ENCODE data around the gene ULK4.

Gene ULK4

DNA sequence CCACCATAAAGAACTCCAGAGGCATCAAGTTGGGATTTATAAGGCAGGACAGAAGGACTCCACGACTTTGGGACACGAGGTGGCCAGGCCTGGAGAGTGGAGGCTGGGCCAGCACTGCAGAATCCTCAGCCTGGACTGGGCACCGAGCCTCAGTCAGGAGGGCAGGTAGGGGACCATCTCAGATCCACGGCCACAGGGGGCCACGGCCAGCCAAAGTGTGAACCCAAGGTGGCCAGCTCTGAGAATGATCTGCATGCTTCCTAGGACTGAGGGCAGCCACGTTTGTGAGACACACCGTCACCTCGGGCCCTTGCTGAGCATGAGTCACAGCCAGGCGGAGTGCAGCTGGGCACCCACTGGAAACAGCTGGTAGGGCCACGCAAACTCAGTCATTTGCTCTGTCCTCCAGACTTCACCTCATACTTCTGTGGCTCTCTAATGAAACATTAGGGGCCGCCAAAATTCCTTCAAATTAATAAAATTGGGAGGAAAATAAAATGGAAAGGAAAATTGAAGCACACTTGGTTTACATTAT, 696.8 kb downstream of the ULK4 start:
- H3K4me3 ChIP-seq (replicated peaks; ENCODE audit: low read depth, low read length): no peak overlapping the region
- peak; percentile 26 for DNase-seq (ENCODE audit: low read depth)
- TF ChIP-seq, protein P1, sequence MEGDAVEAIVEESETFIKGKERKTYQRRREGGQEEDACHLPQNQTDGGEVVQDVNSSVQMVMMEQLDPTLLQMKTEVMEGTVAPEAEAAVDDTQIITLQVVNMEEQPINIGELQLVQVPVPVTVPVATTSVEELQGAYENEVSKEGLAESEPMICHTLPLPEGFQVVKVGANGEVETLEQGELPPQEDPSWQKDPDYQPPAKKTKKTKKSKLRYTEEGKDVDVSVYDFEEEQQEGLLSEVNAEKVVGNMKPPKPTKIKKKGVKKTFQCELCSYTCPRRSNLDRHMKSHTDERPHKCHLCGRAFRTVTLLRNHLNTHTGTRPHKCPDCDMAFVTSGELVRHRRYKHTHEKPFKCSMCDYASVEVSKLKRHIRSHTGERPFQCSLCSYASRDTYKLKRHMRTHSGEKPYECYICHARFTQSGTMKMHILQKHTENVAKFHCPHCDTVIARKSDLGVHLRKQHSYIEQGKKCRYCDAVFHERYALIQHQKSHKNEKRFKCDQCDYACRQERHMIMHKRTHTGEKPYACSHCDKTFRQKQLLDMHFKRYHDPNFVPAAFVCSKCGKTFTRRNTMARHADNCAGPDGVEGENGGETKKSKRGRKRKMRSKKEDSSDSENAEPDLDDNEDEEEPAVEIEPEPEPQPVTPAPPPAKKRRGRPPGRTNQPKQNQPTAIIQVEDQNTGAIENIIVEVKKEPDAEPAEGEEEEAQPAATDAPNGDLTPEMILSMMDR (IDR thresholded peaks at IDR 0.05; ENCODE audit: low read length, missing control alignments): no peak

DNA sequence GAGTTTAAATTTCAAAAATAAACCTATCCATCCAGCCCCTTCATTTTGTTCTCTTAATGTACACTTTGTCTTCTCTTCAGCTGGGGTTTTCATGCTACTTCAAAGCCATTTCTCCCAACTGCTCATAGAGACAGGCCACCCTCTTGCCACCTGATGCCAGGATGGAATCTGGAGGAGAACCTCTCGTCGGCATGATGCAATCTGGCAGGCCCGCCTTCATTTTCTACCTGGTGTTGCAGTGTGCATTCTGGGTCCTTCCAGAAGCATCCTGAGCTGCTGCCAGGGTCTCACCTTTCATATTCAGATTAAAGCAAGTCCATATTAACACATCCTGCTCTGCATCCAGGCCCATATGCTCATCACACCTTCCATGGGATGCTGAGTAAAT, 701.8 kb downstream of the ULK4 start:
- H3K4me3 ChIP-seq (replicated peaks; ENCODE audit: low read depth, low read length): no peak overlapping the region
- no peak for DNase-seq (ENCODE audit: low read depth)
- TF ChIP-seq, protein P1 (IDR thresholded peaks at IDR 0.05; ENCODE audit: low read length, missing control alignments): no peak

DNA sequence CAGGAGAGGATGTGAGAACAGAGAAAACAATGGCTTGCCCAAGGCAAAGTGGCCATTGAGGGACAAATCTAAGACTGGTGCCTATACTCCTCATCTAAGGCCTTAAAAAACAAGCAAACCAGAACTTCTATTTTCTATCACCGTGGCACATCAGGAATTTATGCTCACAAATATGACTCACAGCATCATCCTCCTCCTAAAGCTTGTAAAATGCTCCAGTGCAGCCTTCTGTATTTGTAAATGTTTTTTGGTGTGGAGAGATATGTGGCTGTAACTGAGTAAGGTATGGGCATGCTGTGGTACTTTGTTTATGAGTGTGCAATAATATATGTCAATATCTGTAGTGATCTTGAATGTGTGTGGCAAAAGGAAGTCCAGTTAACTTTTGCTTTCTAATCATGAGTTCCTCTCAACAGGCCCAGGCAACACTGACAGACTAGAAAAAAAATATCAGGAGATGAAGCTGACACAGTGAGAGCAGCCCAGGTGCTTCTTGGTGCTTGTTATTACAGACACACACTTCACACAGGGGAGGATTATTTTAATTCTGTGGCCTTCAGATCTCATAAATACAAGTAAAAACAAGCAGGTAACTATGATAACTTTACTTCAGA, 702.3 kb downstream of the ULK4 start:
- H3K4me3 ChIP-seq (replicated peaks; ENCODE audit: low read depth, low read length): no peak overlapping the region
- TF ChIP-seq, protein P1 (IDR thresholded peaks at IDR 0.05; ENCODE audit: low read length, missing control alignments): no peak
- DNase-seq (ENCODE audit: low read depth): no peak

DNA sequence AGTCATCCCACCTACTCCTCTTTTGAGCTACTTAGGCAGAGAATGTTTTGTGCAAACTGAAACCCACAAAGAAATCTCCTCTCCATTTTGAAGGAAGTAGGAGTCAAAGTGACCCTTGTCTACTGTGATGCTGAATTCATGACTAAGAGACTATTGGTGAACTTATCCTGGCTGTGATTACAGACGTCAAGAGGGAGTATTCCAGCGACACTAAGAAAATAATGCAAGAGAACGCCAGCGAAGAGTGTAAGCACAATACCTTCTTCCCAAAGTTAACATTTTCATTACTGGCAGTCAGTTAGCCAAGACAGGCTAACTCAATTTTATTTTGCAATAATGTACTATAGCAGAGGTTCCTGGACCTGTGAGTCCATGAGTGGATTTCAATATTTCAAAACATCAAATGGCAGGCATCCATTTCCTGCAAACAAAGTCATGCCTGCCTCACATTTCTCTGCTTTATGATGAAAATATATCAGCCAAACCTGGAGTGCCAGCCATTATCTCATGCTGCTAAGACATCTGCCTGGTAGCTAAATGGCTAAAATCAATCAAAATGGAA, 703.6 kb downstream of the ULK4 start:
- peak; percentile 69 for DNase-seq (ENCODE audit: low read depth)
- TF ChIP-seq, protein P1 (IDR thresholded peaks at IDR 0.05; ENCODE audit: low read length, missing control alignments): no peak
- no peak overlapping the region for H3K4me3 ChIP-seq (replicated peaks; ENCODE audit: low read depth, low read length)

DNA sequence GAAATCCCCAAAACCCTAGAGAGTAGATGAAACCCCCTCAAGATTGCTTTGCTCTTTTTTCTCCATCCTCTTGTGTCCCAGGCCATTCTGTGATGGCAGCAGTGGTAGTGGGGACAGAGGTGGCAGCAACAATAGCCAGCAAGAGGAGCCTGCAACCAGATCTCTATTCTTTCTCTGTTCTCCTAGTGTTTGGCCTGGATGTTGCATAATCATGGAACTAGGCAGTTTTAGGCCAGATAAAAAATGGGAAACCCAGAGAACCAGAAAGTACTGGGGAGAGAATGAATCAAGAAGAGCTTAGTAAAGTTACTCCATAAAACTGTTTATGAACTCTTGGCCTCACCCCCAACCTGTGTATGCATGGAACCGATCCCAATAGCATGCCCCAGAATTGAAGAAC, 710.3 kb downstream of the ULK4 start:
- TF ChIP-seq, protein P1 (IDR thresholded peaks at IDR 0.05; ENCODE audit: low read length, missing control alignments): no peak
- DNase-seq (ENCODE audit: low read depth): no peak
- no peak overlapping the region for H3K4me3 ChIP-seq (replicated peaks; ENCODE audit: low read depth, low read length)

DNA sequence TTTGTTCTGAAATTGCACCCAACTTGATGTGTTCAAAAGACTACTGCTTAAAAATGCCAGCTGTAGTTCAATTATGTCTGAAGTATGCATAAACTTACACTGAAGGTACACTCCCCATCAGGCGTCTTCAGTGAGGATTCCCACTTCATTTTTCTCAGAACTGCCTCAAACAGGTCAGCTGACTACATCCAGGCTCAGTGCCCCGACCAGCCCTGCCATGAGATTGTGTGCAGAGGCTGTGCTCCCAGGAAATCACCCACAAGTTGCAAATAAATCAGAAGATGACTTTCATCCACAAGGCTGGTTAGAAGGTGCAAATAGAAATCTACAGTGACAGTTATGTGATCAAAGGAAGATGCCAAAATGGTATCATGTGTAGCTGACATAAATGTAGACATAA, 711.1 kb downstream of the ULK4 start:
- no peak for DNase-seq (ENCODE audit: low read depth)
- TF ChIP-seq, protein P1 (IDR thresholded peaks at IDR 0.05; ENCODE audit: low read length, missing control alignments): no peak
- H3K4me3 ChIP-seq (replicated peaks; ENCODE audit: low read depth, low read length): no peak overlapping the region

DNA sequence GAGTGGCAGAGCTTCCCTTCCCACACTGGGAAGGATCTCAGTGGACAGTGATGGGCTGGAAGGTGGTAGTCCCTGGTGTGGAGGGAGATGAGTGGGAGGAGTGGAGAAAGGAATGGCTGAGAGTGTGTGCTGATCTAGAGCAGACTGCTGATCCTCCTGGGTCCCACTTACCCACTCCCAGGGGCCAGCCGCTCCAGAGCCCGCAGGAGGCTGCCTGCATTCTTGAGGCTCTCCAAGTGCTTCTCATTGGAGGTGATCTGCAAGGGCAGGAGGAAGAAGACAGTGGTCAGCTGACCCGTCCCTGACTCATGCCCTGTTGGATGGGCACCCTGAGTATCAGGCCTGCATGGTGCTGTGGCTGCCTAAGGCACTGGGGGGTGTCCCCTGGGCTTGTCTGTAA, 712.6 kb downstream of the ULK4 start:
- TF ChIP-seq, protein P1 (IDR thresholded peaks at IDR 0.05; ENCODE audit: low read length, missing control alignments): no peak
- DNase-seq (ENCODE audit: low read depth): no peak
- no peak overlapping the region for H3K4me3 ChIP-seq (replicated peaks; ENCODE audit: low read depth, low read length)
